T-helper 22 cell (primary cell): ENCODE measurements around the gene AHSG.
"Not testable (repeated sequence)": the region's sequence is repeated elsewhere in the genome, so short reads cannot be mapped to it uniquely, and the experiment has no call there.

ENCODE experiments used
- DNase-seq: peaks from one replicate; pipeline ENCODE4 v3.0.0-alpha.2; 2020; ENCODE audit warnings: low read depth

The AHSG gene

GRCh38 chr3:186618318-186618938 lies 5.6 kb downstream of the AHSG start:
- no peak for DNase-seq

GRCh38 chr3:186619787-186620212 lies 6.9 kb downstream of the AHSG start:
- no peak for DNase-seq

GRCh38 chr3:186620213-186621092 lies 7.6 kb downstream of the AHSG start:
- no peak for DNase-seq

- DNase-seq, result no peak
These were observed 9.2 kb downstream of the AHSG start for GRCh38 chr3:186621894-186622650.

GRCh38 chr3:186622651-186623310 lies 9.9 kb downstream of the AHSG start:
- DNase-seq, result no peak

GRCh38 chr3:186624598-186624997 lies 11.7 kb downstream of the AHSG start:
- DNase-seq, result no peak

- no peak for DNase-seq
These were observed 12.8 kb downstream of the AHSG start for GRCh38 chr3:186625600-186626042.

GRCh38 chr3:186626254-186626847 lies 13.5 kb downstream of the AHSG start:
- no peak for DNase-seq

GRCh38 chr3:186627852-186628414 lies 15.1 kb downstream of the AHSG start:
- no peak for DNase-seq

GRCh38 chr3:186628756-186629155 lies 15.9 kb downstream of the AHSG start:
- DNase-seq, result no peak

GRCh38 chr3:186630950-186631641 lies 18.2 kb downstream of the AHSG start:
- no peak for DNase-seq

GRCh38 chr3:186633481-186633880 lies 20.6 kb downstream of the AHSG start:
- no peak for DNase-seq

- not testable (repeated sequence) for DNase-seq
These were observed 21.3 kb downstream of the AHSG start for GRCh38 chr3:186634207-186634606.

GRCh38 chr3:186635532-186635931 lies 22.7 kb downstream of the AHSG start:
- DNase-seq, result no peak

GRCh38 chr3:186636536-186636935 lies 23.7 kb downstream of the AHSG start:
- DNase-seq, result no peak

GRCh38 chr3:186637686-186638085 lies 24.8 kb downstream of the AHSG start:
- no peak for DNase-seq

- DNase-seq, result no peak
These were observed 25.4 kb downstream of the AHSG start for GRCh38 chr3:186638259-186638658.

- no peak for DNase-seq
These were observed 27.1 kb downstream of the AHSG start, which contains the start of gene FETUB for GRCh38 chr3:186639778-186640472. FETUB (plus strand) TSS chr3:186640399; CDS start chr3:186640461, 62 bp downstream.

GRCh38 chr3:186640473-186640818 lies 27.6 kb downstream of the AHSG start:
- no peak for DNase-seq

GRCh38 chr3:186640929-186641328 lies 28.1 kb downstream of the AHSG start:
- DNase-seq, result no peak
